HEK293 (cell line): ENCODE results near the gene MYO18B.

Source experiments
- CTCF ChIA-PET: fragments of 350-600 bp; formaldehyde crosslinking; extraction: SDS; loops from one replicate; lab custom pipeline; 2021; ENCODE audit warnings: antibody characterized with exemption; lab: Yijun Ruan, JAX
- POLR2A ChIA-PET: fragments of 300-600 bp; formaldehyde crosslinking; extraction: SDS; loops from one replicate; lab custom pipeline; 2020; ENCODE audit warnings: antibody characterized with exemption, inconsistent platforms; lab: Yijun Ruan, JAX
- H3K27ac ChIP-seq: fragments of 200-500 bp; sonication (Bioruptor generic); 2 replicates; pipeline ENCODE4 v1.5.1; 2014; ENCODE audit warnings: low read depth, low read length, control low read depth, inconsistent platforms; ENCODE audit errors: extremely low read depth
- H3K36me3 ChIP-seq, 2 experiments: fragments of 200-500 bp in 1 of 2; sonication (Bioruptor generic) in 1 of 2; 1 replicate in 1 of 2; 2 replicates in 1 of 2; pipeline ENCODE4 v1.5.1; 2014 to 2017; ENCODE audit warnings: inconsistent platforms in 2 of 2, low read length in 2 of 2; ENCODE audit not compliant: control insufficient read depth in 2 of 2, insufficient read depth in 1 of 2
- H3K4me1 ChIP-seq: fragments of 200-500 bp; sonication (Bioruptor generic); 2 replicates; pipeline ENCODE4 v1.5.1; 2014; ENCODE audit warnings: mild to moderate bottlenecking, low read length, inconsistent platforms; ENCODE audit not compliant: control insufficient read depth, insufficient read depth
- H3K4me3 ChIP-seq: 2 replicates; pipeline ENCODE4 v1.5.1; 2011; ENCODE audit warnings: low read depth, mild to moderate bottlenecking, control low read depth, low read length, moderate library complexity
- H3K9me3 ChIP-seq: fragments of 200-500 bp; sonication (Bioruptor generic); 2 replicates; pipeline ENCODE4 v1.5.1; 2014; ENCODE audit warnings: low read depth, low read length, inconsistent platforms; ENCODE audit not compliant: control insufficient read depth, insufficient read depth
- BCL11A ChIP-seq: fragments of 450-650 bp; formaldehyde crosslinking; IDR thresholded peaks from 2 replicates; pipeline ENCODE4 v1.5.1; 2016; ENCODE audit warnings: low read depth, missing biosample characterization, missing genetic modification characterization
- HIC1 ChIP-seq: fragments of 450-650 bp; formaldehyde crosslinking; IDR thresholded peaks from 2 replicates; pipeline ENCODE4 v1.5.1; 2016; ENCODE audit warnings: missing biosample characterization, missing genetic modification characterization
- HOXD13 ChIP-seq: sonication (generic); formaldehyde crosslinking; IDR thresholded peaks from 2 replicates; pipeline ENCODE4 v1.8.0; 2022; ENCODE audit warnings: missing genetic modification reagents, borderline replicate concordance
- MYNN ChIP-seq: fragments of 450-650 bp; formaldehyde crosslinking; IDR thresholded peaks from 2 replicates; pipeline ENCODE4 v1.5.1; 2016; ENCODE audit warnings: missing biosample characterization, missing genetic modification characterization, borderline replicate concordance
- PRDM1 ChIP-seq: fragments of 450-650 bp; formaldehyde crosslinking; IDR thresholded peaks from 2 replicates; pipeline ENCODE4; 2016; ENCODE audit warnings: missing biosample characterization, missing genetic modification characterization
- PRDM10 ChIP-seq: fragments of 450-650 bp; formaldehyde crosslinking; IDR thresholded peaks from 2 replicates; pipeline ENCODE4 v1.5.1; 2016; ENCODE audit warnings: missing biosample characterization, missing genetic modification characterization
- SETDB1 ChIP-seq: IDR thresholded peaks from one replicate; pipeline ENCODE4 v1.6.1; 2017; ENCODE audit warnings: mild to moderate bottlenecking, low read length, moderate library complexity, mixed read lengths; ENCODE audit not compliant: insufficient read length
- SP3 ChIP-seq: fragments of 450-650 bp; formaldehyde crosslinking; IDR thresholded peaks from 2 replicates; pipeline ENCODE4 v1.5.1; 2016; ENCODE audit warnings: missing biosample characterization, missing genetic modification characterization
- ZBTB17 ChIP-seq: fragments of 450-650 bp; formaldehyde crosslinking; IDR thresholded peaks from 2 replicates; pipeline ENCODE4 v1.5.1; 2016; ENCODE audit warnings: missing biosample characterization, missing genetic modification characterization
- ZBTB8A ChIP-seq: fragments of 450-650 bp; formaldehyde crosslinking; IDR thresholded peaks from 2 replicates; pipeline ENCODE4 v1.5.1; 2016; ENCODE audit warnings: missing biosample characterization, missing genetic modification characterization
- ZFP69B ChIP-seq: fragments of 450-650 bp; formaldehyde crosslinking; IDR thresholded peaks from 2 replicates; pipeline ENCODE4 v1.5.1; 2016; ENCODE audit warnings: missing biosample characterization, missing genetic modification characterization
- ZNF114 ChIP-seq: fragments of 450-650 bp; formaldehyde crosslinking; IDR thresholded peaks from 2 replicates; pipeline ENCODE4 v1.5.0; 2017; ENCODE audit warnings: missing biosample characterization, missing genetic modification characterization
- ZNF148 ChIP-seq: fragments of 450-650 bp; formaldehyde crosslinking; IDR thresholded peaks from 2 replicates; pipeline ENCODE4 v1.5.0; 2017; ENCODE audit warnings: missing biosample characterization, missing genetic modification characterization, borderline replicate concordance
- ZNF202 ChIP-seq: fragments of 450-650 bp; formaldehyde crosslinking; IDR thresholded peaks from 2 replicates; pipeline ENCODE4 v1.5.1; 2016; ENCODE audit warnings: missing biosample characterization, missing genetic modification characterization, borderline replicate concordance
- ZNF223 ChIP-seq: fragments of 450-650 bp; formaldehyde crosslinking; IDR thresholded peaks from 2 replicates; pipeline ENCODE4 v1.5.1; 2016; ENCODE audit warnings: missing biosample characterization, missing genetic modification characterization
- ZNF24 ChIP-seq: fragments of 450-650 bp; formaldehyde crosslinking; IDR thresholded peaks from 2 replicates; pipeline ENCODE4 v1.5.1; 2016; ENCODE audit warnings: missing biosample characterization, missing genetic modification characterization
- ZNF248 ChIP-seq: fragments of 450-650 bp; formaldehyde crosslinking; IDR thresholded peaks from 2 replicates; pipeline ENCODE4 v1.5.1; 2017; ENCODE audit warnings: missing biosample characterization, missing genetic modification characterization
- ZNF350 ChIP-seq: fragments of 450-650 bp; formaldehyde crosslinking; IDR thresholded peaks from 2 replicates; pipeline ENCODE4 v1.5.0; 2017; ENCODE audit warnings: missing biosample characterization, mild to moderate bottlenecking, missing genetic modification characterization
- ZNF366 ChIP-seq: fragments of 450-650 bp; formaldehyde crosslinking; conservative IDR thresholded peaks from 2 replicates; pipeline ENCODE4 v1.5.1; 2016; ENCODE audit warnings: missing biosample characterization, missing genetic modification characterization
- ZNF394 ChIP-seq: fragments of 450-650 bp; formaldehyde crosslinking; IDR thresholded peaks from 2 replicates; pipeline ENCODE4 v1.5.1; 2016; ENCODE audit warnings: missing biosample characterization, missing genetic modification characterization, mild to moderate bottlenecking, moderate library complexity, borderline replicate concordance
- ZNF426 ChIP-seq: fragments of 450-650 bp; formaldehyde crosslinking; IDR thresholded peaks from 2 replicates; pipeline ENCODE4 v1.5.1; 2017; ENCODE audit warnings: missing biosample characterization, missing genetic modification characterization, mild to moderate bottlenecking, inconsistent platforms, moderate library complexity
- ZNF48 ChIP-seq: fragments of 450-650 bp; formaldehyde crosslinking; IDR thresholded peaks from 2 replicates; pipeline ENCODE4 v1.5.1; 2016; ENCODE audit warnings: missing biosample characterization, missing genetic modification characterization
- ZNF488 ChIP-seq: fragments of 450-650 bp; formaldehyde crosslinking; IDR thresholded peaks from 2 replicates; pipeline ENCODE4 v1.5.1; 2016; ENCODE audit warnings: missing biosample characterization, missing genetic modification characterization
- ZNF664 ChIP-seq: fragments of 450-650 bp; formaldehyde crosslinking; IDR thresholded peaks from 2 replicates; pipeline ENCODE4 v1.5.1; 2016; ENCODE audit warnings: missing biosample characterization, missing genetic modification characterization
- ZNF670 ChIP-seq: fragments of 450-650 bp; formaldehyde crosslinking; IDR thresholded peaks from 2 replicates; pipeline ENCODE4 v1.5.1; 2016; ENCODE audit warnings: missing biosample characterization, missing genetic modification characterization, low read depth
- ZNF701 ChIP-seq: fragments of 450-650 bp; formaldehyde crosslinking; IDR thresholded peaks from 2 replicates; pipeline ENCODE4 v1.5.1; 2016; ENCODE audit warnings: missing biosample characterization, missing genetic modification characterization
- ZNF704 ChIP-seq: fragments of 450-650 bp; formaldehyde crosslinking; IDR thresholded peaks from 2 replicates; pipeline ENCODE4 v1.5.1; 2016; ENCODE audit warnings: missing biosample characterization, missing genetic modification characterization

MYO18B gene

GRCh38 chr22:26057731-26058130 is 315.7 kb downstream of the MYO18B start:
- Histone ChIP-seq H3K27ac (no peak overlapping the region), H3K9me3 (no peaks in the 10 kb centered on the region), H3K4me3 (no peak overlapping the region), H3K36me3 (no peaks in the 10 kb centered on the region), H3K4me1 (no peaks in the 10 kb centered on the region)
- TF ChIP-seq ZNF488 (tag by site-specific recombination), result no peak
- TF ChIP-seq ZNF24 (tag by site-specific recombination), result no peak
- TF ChIP-seq ZNF670 (tag by site-specific recombination), result no peak
- no peak for TF ChIP-seq BCL11A
- TF ChIP-seq ZNF350, result no peak
- TF ChIP-seq ZNF701 (tag by site-specific recombination), result no peak
- peak; percentile 31; the same call in 1 of the 2 replicates for TF ChIP-seq ZBTB17 (tag by site-specific recombination)
- TF ChIP-seq ZNF366, result no peak
- no peak for TF ChIP-seq HOXD13 (CRISPR knock-in tag)
- no peak for TF ChIP-seq ZNF148 (tag by site-specific recombination)
- peak; percentile 65 for TF ChIP-seq SETDB1
- POLR2A ChIA-PET, result interaction anchor here (0.6 kb wide), 1 partner anchor 129 kb away, joined by 3 read pairs; no protein-coding TSS in a partner anchor
- CTCF ChIA-PET, result no interaction called here

GRCh38 chr22:26064048-26064447 is 322.1 kb downstream of the MYO18B start:
- TF ChIP-seq ZNF664 (tag by site-specific recombination) (no peak), ZNF202 (tag by site-specific recombination) (no peak), HIC1 (tag by site-specific recombination) (no peak), ZNF223 (no peak), PRDM10 (tag by site-specific recombination) (no peak), ZBTB8A (tag by site-specific recombination) (no peak), ZNF114 (no peak), ZNF248 (tag by site-specific recombination) (no peak), ZNF48 (no peak), ZFP69B (tag by site-specific recombination) (no peak), ZNF394 (tag by site-specific recombination) (no peak), ZNF366 (no peak), SP3 (tag by site-specific recombination) (no peak), PRDM1 (tag by site-specific recombination) (no peak), ZNF426 (tag by site-specific recombination) (no peak), MYNN (tag by site-specific recombination) (no peak), ZNF704 (tag by site-specific recombination) (no peak)
- ChIA-PET POLR2A (no interaction called here), CTCF (no interaction called here)
- no peaks in the 10 kb centered on the region; the same call in 1 of the 2 replicates for H3K4me1 ChIP-seq
- no peak overlapping the region for H3K4me3 ChIP-seq
- no peaks in the 10 kb centered on the region for H3K36me3 ChIP-seq
- no peaks in the 10 kb centered on the region for H3K9me3 ChIP-seq
- H3K27ac ChIP-seq, result no peak overlapping the region
